Aorta (tissue), 5 donors: ENCODE results near the gene PPP1R7. TPM values are rescaled to one million over a fixed set of nuclear protein-coding genes. Genes with fewer than 3 reads are reported as not detected.

Source experiments
- ATAC-seq: fragments of 200-7000 bp; cut with Tn5 transposase; one replicate; pipeline ENCODE4 v1.9.1; 2022; ENCODE audit warnings: moderate library complexity; ENCODE audit not compliant: low FRiP score
- DNase-seq, 2 donors: peaks; one replicate each; pipeline ENCODE4 v3.0.0-alpha.2; 2020
- H3K27ac ChIP-seq, 2 donors: one replicate each; pipeline ENCODE4 v1.5.1; 2013; ENCODE audit warnings: low read length in 2 of 2, mild to moderate bottlenecking in 2 of 2, moderate library complexity in 2 of 2, control low read depth in 1 of 2, inconsistent platforms in 1 of 2, low read depth in 1 of 2
- H3K27me3 ChIP-seq, 2 donors: one replicate each; pipeline ENCODE4 v1.6.1; 2013; ENCODE audit warnings: control low read depth in 1 of 2, low read length in 1 of 2, mild to moderate bottlenecking in 1 of 2, moderate library complexity in 1 of 2; ENCODE audit not compliant: insufficient read depth in 2 of 2, control insufficient read depth in 1 of 2
- H3K36me3 ChIP-seq, 2 donors: one replicate each; pipeline ENCODE4 v1.6.1; 2013; ENCODE audit warnings: control low read depth in 1 of 2, low read length in 1 of 2, mild to moderate bottlenecking in 1 of 2; ENCODE audit not compliant: insufficient read depth in 2 of 2, control insufficient read depth in 1 of 2
- H3K4me1 ChIP-seq, 2 donors: one replicate each; pipeline ENCODE4 v1.6.1; 2013; ENCODE audit warnings: low read length in 2 of 2, control low read depth in 1 of 2, mild to moderate bottlenecking in 1 of 2, moderate library complexity in 1 of 2; ENCODE audit not compliant: insufficient read depth in 2 of 2, control insufficient read depth in 1 of 2
- H3K4me3 ChIP-seq, 2 donors: one replicate each; pipeline ENCODE4 v1.5.1; 2013; ENCODE audit warnings: low read length in 2 of 2, control low read depth in 1 of 2, mild to moderate bottlenecking in 1 of 2
- H3K9me3 ChIP-seq: one replicate; pipeline ENCODE4 v1.6.1; 2013; ENCODE audit warnings: mild to moderate bottlenecking, low read length; ENCODE audit not compliant: control insufficient read depth
- WGBS, 2 donors: extraction: QIAGEN DNeasy Blood & Tissue Kit; methylation state at CpG; one replicate each; pipeline ENCODE4 v1.1.7; 2013; 5-methylcytosine and 5-hydroxymethylcytosine counted together
- intact Hi-C, 2 donors: fragments of 100-400 bp; cut with DNase I; formaldehyde crosslinking; loops; one replicate each; pipeline versions ENCODE4 v1.14.2 to v1.15.0; 2022
- polyA plus RNA-seq, 2 donors: library from polyadenylated mRNA; stranded (reverse); fragments of 200-250 nt; gene quantifications; one replicate each; pipeline ENCODE4 v1.2.3, GENCODE V29; 2013
- total RNA-seq, 2 donors: library from RNA; stranded (reverse); fragmentation: NEBNext Ultra II Directional; extraction: Animal tissue kit (Norgen Biotek cat#: 25700); gene quantifications; one replicate each; pipeline ENCODE4 v1.2.1, GENCODE V29; 2021
- donor health status: healthy with polysubstance abuse.
- donor health status: Bipolar disorder and iron deficiency.
- donor health status: DM: no; HTN: no; CAD: no.
- donor health status: DM: no; HTN: no; CAD: no.
- donor health status: DM: yes; HTN: yes; CAD: no.

Gene PPP1R7
- total and polyA plus RNA-seq, 4 donors = 41.1 to 83.4 (median 60.1) TPM

- Histone ChIP-seq H3K27ac (no peak overlapping the region), H3K36me3 (peaks cover 5 to 6% of the 10 kb centered on the region in 2 donors), H3K4me3 (no peak overlapping the region), H3K9me3 (no peaks in the 10 kb centered on the region), H3K27me3 (no peaks in the 10 kb centered on the region), H3K4me1 (peaks cover 0 to 1% of the 10 kb centered on the region in 2 donors)
- WGBS, 2 donors = 96 to 97% methylated on average over 7 of the region's 7 CpGs
- ATAC-seq (no peak), DNase-seq (no peak)
- intact Hi-C loops = no loop called here
Observed at GRCh38 chr2:241160318-241160717, 10.1 kb downstream of the PPP1R7 start.

- DNase-seq (peak; percentile 76 to 89), ATAC-seq (peak; percentile 83)
- 19 to 24% methylated on average over 9 of the region's 9 CpGs for WGBS, 2 donors
- H3K27me3 ChIP-seq = no peaks in the 10 kb centered on the region
- no peaks in the 10 kb centered on the region for H3K9me3 ChIP-seq
- intact Hi-C loops = no loop called here
- H3K36me3 ChIP-seq = peaks cover 6 to 10% of the 10 kb centered on the region in 2 donors
- no peak overlapping the region for H3K4me3 ChIP-seq
- peaks cover 0 to 1% of the 10 kb centered on the region in 2 donors for H3K4me1 ChIP-seq
- H3K27ac ChIP-seq = peak overlapping the region in 1 of 2 donors; percentile 30
Observed at GRCh38 chr2:241161646-241162281, 11.5 kb downstream of the PPP1R7 start.

- peaks cover 6 to 9% of the 10 kb centered on the region in 2 donors for H3K36me3 ChIP-seq
- no peak overlapping the region for H3K4me3 ChIP-seq
- no peak for ATAC-seq
- no peaks in the 10 kb centered on the region for H3K9me3 ChIP-seq
- 75 to 78% methylated on average over 3 of the region's 3 CpGs for WGBS, 2 donors
- no peaks in the 10 kb centered on the region for H3K27me3 ChIP-seq
- H3K27ac ChIP-seq = no peak overlapping the region
- intact Hi-C loops = no loop called here
- H3K4me1 ChIP-seq = peaks cover 0 to 1% of the 10 kb centered on the region in 2 donors
- DNase-seq = peak in 1 of 2 donors; percentile 7
Observed at GRCh38 chr2:241163601-241164118, 13.4 kb downstream of the PPP1R7 start.

GRCh38 chr2:241168366-241168765, 18.1 kb downstream of the PPP1R7 start:
- no peaks in the 10 kb centered on the region for H3K4me1 ChIP-seq
- H3K36me3 ChIP-seq = peaks cover 16 to 21% of the 10 kb centered on the region in 2 donors
- H3K9me3 ChIP-seq = peaks cover 4% of the 10 kb centered on the region
- DNase-seq = peak in 1 of 2 donors; percentile 27
- H3K4me3 ChIP-seq = no peak overlapping the region
- H3K27ac ChIP-seq = no peak overlapping the region
- WGBS, 2 donors = 87 to 90% methylated on average over 15 of the region's 15 CpGs
- intact Hi-C loops = no loop called here
- no peak for ATAC-seq
- no peaks in the 10 kb centered on the region for H3K27me3 ChIP-seq

GRCh38 chr2:241173557-241173956, 23.3 kb downstream of the PPP1R7 start:
- peaks cover 4% of the 10 kb centered on the region for H3K9me3 ChIP-seq
- DNase-seq (no peak), ATAC-seq (no peak)
- peaks cover 13 to 15% of the 10 kb centered on the region in 2 donors for H3K36me3 ChIP-seq
- no peaks in the 10 kb centered on the region for H3K27me3 ChIP-seq
- H3K4me3 ChIP-seq = no peak overlapping the region
- WGBS, 2 donors = 79 to 87% methylated on average over 2 of the region's 2 CpGs
- H3K4me1 ChIP-seq = no peaks in the 10 kb centered on the region
- H3K27ac ChIP-seq = no peak overlapping the region
- intact Hi-C loops = no loop called here

- intact Hi-C loops = no loop called here
- no peak for ATAC-seq
- WGBS, 2 donors = 96 to 97% methylated on average over 12 of the region's 12 CpGs
- Histone ChIP-seq H3K27ac (no peak overlapping the region), H3K4me1 (no peaks in the 10 kb centered on the region), H3K27me3 (no peaks in the 10 kb centered on the region), H3K4me3 (no peak overlapping the region), H3K36me3 (peaks cover 2% of the 10 kb centered on the region in 2 donors), H3K9me3 (no peaks in the 10 kb centered on the region)
- DNase-seq = peak in 1 of 2 donors; percentile 22
Observed at GRCh38 chr2:241177526-241178334, 27.5 kb downstream of the PPP1R7 start.

- ATAC-seq (no peak), DNase-seq (no peak)
- Histone ChIP-seq H3K4me3 (no peak overlapping the region), H3K27ac (no peak overlapping the region), H3K36me3 (peaks cover 2 to 4% of the 10 kb centered on the region in 2 donors), H3K4me1 (no peaks in the 10 kb centered on the region), H3K9me3 (no peaks in the 10 kb centered on the region), H3K27me3 (no peaks in the 10 kb centered on the region)
- WGBS, 2 donors = 75 to 83% methylated on average over 4 of the region's 4 CpGs
- intact Hi-C loops = no loop called here
Observed at GRCh38 chr2:241178961-241179360, 28.7 kb downstream of the PPP1R7 start.

GRCh38 chr2:241179899-241180298, 29.6 kb downstream of the PPP1R7 start:
- Histone ChIP-seq H3K27ac (no peak overlapping the region), H3K27me3 (no peaks in the 10 kb centered on the region), H3K4me3 (no peak overlapping the region), H3K9me3 (no peaks in the 10 kb centered on the region), H3K36me3 (peaks cover 0 to 4% of the 10 kb centered on the region in 2 donors), H3K4me1 (no peaks in the 10 kb centered on the region)
- ATAC-seq (no peak), DNase-seq (no peak)
- intact Hi-C loops = no loop called here
- 85 to 88% methylated on average over 4 of the region's 4 CpGs for WGBS, 2 donors
